Tibial artery (tissue), 4 donors: ENCODE results near the gene PIP4K2A.

Experiments used
- DNase-seq, 2 donors: peaks; one replicate each; pipeline ENCODE4 v3.0.0-alpha.2; 2019
- H3K27ac ChIP-seq, 2 donors: fragments of 200-600 bp; sonication (generic) in 1 of 2; 1 replicate in 1 of 2; 2 replicates in 1 of 2; pipeline ENCODE4 v1.5.1; 2018 to 2019; ENCODE audit warnings: mild to moderate bottlenecking in 1 of 2
- H3K27me3 ChIP-seq, 2 donors: fragments of 200-600 bp; sonication (generic) in 1 of 2; one replicate each; pipeline versions ENCODE4 v1.5.1 to v1.6.0; 2016 to 2019
- H3K36me3 ChIP-seq, 3 donors: fragments of 200-600 bp; sonication (generic) in 2 of 3; one replicate each; pipeline ENCODE4 v1.5.1; 2016 to 2019; ENCODE audit warnings: mild to moderate bottlenecking in 2 of 3
- H3K4me1 ChIP-seq, 4 donors: fragments of 200-600 bp; sonication (generic) in 2 of 4; 1 replicate in 3 of 4; 2 replicates in 1 of 4; pipeline ENCODE4 v1.5.1; 2016 to 2019
- H3K4me3 ChIP-seq, 2 donors: fragments of 200-600 bp; sonication (generic) in 1 of 2; 1 replicate in 1 of 2; 2 replicates in 1 of 2; pipeline ENCODE4 v1.5.1; 2018 to 2019; ENCODE audit warnings: mild to moderate bottlenecking in 2 of 2
- H3K9me3 ChIP-seq, 3 donors: fragments of 200-600 bp; sonication (generic) in 1 of 3; one replicate each; pipeline ENCODE4 v1.5.1; 2016 to 2019
- intact Hi-C: fragments of 100-400 bp; cut with DNase I; formaldehyde crosslinking; loops from one replicate; pipeline ENCODE4 v1.15.0; 2023; ENCODE audit warnings: low total_unique reads
- TF ChIP-seq, protein P1 (sequence below), 2 experiments: fragments of 200-600 bp in 1 of 2; fragments of 450-650 bp in 1 of 2; IDR thresholded peaks; one replicate each; pipeline ENCODE4 v1.5.1; 2017 to 2019; ENCODE audit warnings: antibody characterized with exemption in 2 of 2, mild to moderate bottlenecking in 1 of 2, moderate library complexity in 1 of 2

PIP4K2A gene

DNA sequence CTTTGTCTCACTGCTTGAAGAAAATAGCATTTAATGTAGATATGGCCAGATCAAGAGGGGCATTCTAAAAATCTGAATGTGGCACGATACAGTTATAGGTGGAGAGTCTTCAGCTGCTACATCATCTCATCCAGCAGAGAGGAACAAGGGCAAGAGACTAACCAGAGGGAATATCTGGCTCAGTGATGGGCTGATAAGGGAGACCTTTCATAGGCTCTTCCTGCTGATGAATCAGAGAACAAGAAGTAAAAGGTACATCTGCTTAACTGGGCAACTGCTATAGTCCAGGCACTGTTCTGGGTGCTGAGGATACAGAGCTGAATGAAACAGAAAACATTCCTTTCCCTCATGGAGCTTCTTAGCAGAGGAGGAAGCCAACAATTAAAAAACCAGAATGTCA is 37.9 kb downstream of the PIP4K2A start:
- no peaks in the 10 kb centered on the region for H3K9me3 ChIP-seq
- H3K27ac ChIP-seq = no peak overlapping the region
- TF ChIP-seq, protein P1, sequence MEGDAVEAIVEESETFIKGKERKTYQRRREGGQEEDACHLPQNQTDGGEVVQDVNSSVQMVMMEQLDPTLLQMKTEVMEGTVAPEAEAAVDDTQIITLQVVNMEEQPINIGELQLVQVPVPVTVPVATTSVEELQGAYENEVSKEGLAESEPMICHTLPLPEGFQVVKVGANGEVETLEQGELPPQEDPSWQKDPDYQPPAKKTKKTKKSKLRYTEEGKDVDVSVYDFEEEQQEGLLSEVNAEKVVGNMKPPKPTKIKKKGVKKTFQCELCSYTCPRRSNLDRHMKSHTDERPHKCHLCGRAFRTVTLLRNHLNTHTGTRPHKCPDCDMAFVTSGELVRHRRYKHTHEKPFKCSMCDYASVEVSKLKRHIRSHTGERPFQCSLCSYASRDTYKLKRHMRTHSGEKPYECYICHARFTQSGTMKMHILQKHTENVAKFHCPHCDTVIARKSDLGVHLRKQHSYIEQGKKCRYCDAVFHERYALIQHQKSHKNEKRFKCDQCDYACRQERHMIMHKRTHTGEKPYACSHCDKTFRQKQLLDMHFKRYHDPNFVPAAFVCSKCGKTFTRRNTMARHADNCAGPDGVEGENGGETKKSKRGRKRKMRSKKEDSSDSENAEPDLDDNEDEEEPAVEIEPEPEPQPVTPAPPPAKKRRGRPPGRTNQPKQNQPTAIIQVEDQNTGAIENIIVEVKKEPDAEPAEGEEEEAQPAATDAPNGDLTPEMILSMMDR (IDR thresholded peaks at IDR 0.05) = no peak
- intact Hi-C loops = no loop called here
- no peak for DNase-seq
- no peak overlapping the region for H3K4me3 ChIP-seq
- H3K27me3 ChIP-seq = no peaks in the 10 kb centered on the region
- peaks cover 0 to 40% (median 3%) of the 10 kb centered on the region in 4 donors for H3K4me1 ChIP-seq
- no peaks in the 10 kb centered on the region for H3K36me3 ChIP-seq

DNA sequence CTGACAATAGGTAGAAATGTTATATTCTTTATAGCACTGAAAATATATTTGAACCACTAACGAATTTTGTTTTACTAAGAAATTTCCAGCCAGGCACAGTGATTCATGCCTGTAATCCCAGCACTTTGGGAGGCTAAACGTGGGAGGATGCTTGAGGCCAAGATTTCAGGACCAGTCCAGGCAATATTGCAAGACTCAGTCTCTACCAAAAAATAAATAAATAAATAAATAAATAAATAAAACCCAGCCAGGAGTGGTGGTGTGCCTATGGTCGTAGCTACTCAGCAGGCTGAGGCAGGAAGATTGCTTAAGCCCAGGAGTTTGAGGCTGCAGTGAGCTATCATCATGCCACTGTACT is 39.8 kb downstream of the PIP4K2A start:
- Histone ChIP-seq H3K36me3 (no peaks in the 10 kb centered on the region), H3K4me3 (no peak overlapping the region), H3K27ac (no peak overlapping the region), H3K4me1 (peaks cover 0 to 46% (median 2%) of the 10 kb centered on the region in 4 donors), H3K9me3 (no peaks in the 10 kb centered on the region), H3K27me3 (no peaks in the 10 kb centered on the region)
- intact Hi-C loops = no loop called here
- TF ChIP-seq, protein P1 (IDR thresholded peaks at IDR 0.05) = no peak
- DNase-seq = no peak

DNA sequence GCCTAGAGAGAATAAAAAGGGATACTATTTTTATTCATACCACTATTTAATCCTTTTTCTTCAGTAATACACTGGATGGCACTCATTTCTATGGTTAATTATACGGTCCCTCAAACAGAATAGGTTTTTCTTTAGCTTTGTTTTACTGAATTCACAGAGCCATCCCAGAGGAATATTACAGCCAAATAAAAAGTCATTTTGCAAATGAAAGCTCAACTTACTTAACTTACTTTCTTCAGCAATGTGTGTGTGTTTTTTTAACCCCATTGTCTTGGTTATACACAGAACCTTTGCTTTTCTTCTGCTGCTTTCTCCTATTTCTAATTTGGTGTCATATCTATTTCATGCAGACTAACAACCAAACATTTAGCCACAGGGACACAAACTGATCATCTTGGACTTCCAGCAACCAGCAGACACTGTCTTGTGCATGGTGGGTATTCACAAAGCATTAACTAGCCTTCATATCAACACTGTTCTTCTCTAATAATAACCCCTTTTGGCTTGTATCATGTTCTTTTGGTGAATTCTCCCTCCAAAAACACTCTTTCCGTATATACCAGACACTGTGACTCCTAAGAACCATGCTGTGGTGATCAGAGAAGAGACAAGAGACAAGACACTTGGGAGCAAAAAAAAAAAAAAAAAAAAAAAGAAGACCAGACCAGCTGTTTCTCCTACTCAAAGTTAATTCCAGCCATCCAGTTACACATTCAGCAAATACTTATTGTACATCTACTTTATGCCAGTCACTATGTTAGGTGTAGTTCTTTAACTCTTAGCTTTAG is 40.4 kb downstream of the PIP4K2A start:
- Histone ChIP-seq H3K27ac (no peak overlapping the region), H3K4me1 (peaks cover 0 to 51% (median 2%) of the 10 kb centered on the region in 4 donors)

DNA sequence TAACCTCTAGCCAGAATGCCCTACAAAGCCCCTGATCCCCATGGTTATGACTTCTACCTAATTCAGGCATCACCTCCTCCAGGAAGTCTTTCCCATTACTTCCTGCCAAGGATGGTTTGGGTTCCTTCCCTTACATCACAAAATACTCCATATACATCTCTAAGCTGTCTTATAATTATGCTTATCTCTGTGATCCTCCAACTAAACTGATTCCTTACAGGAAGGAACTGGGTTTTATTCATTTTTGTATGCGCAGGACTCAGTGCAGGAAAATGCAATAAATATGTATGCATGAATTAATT is 41.3 kb downstream of the PIP4K2A start:
- no peak overlapping the region for H3K27ac ChIP-seq
- no peak for DNase-seq
- H3K9me3 ChIP-seq = no peaks in the 10 kb centered on the region
- intact Hi-C loops = no loop called here
- H3K36me3 ChIP-seq = no peaks in the 10 kb centered on the region
- no peak overlapping the region for H3K4me3 ChIP-seq
- no peaks in the 10 kb centered on the region for H3K27me3 ChIP-seq
- peaks cover 0 to 54% (median 2%) of the 10 kb centered on the region in 4 donors for H3K4me1 ChIP-seq
- TF ChIP-seq, protein P1 (IDR thresholded peaks at IDR 0.05) = no peak

More for the DNA sequence above, 40.4 kb downstream of the PIP4K2A start:
- intact Hi-C loops = no loop called here
- no peak for DNase-seq
- Histone ChIP-seq H3K4me3 (no peak overlapping the region), H3K9me3 (no peaks in the 10 kb centered on the region), H3K27me3 (no peaks in the 10 kb centered on the region), H3K36me3 (no peaks in the 10 kb centered on the region)
- TF ChIP-seq, protein P1 (IDR thresholded peaks at IDR 0.05) = no peak

DNA sequence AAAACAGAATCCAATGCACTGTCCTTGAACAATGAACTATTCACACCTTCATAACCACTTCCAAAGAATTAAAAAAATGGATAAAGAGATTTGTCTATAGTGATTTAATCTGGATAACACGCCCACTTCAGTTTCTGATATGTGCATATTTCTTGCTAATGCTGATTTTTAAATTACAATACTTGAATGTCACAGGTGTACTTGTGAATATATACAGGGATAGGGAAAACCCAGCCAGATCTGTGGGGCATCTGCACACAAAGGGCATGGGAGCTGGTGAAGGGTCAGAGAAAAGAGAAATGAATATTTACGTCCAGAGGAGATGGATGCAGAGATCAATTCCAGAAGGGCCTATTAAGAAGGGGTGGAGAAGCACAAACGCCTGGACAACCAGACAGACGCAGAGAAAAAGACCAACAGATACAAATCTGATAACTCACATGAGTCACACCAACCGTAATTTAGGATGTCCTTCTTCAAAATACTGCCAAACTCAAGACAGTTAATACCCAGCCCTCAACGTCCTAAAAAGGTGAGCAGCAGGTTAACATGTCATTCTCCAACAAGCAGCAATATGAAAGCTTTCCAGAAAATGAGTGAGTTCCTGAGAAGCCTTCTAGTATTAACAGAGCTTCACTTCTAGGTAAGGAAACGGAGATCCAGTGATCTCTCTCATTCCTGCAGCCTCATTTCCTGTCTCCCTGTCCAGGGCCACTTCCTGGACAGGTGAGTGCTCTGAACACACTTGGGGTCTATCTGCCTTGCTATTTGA is 41.9 kb downstream of the PIP4K2A start:
- Histone ChIP-seq H3K27me3 (no peaks in the 10 kb centered on the region), H3K4me1 (peaks cover 0 to 56% (median 2%) of the 10 kb centered on the region in 4 donors), H3K27ac (no peak overlapping the region), H3K36me3 (no peaks in the 10 kb centered on the region), H3K4me3 (no peak overlapping the region), H3K9me3 (no peaks in the 10 kb centered on the region)
- DNase-seq = no peak
- intact Hi-C loops = no loop called here
- TF ChIP-seq, protein P1 (IDR thresholded peaks at IDR 0.05) = no peak
